Epithelial cell of prostate (primary cell): ENCODE data around the gene PCSK7.
A peak's percentile ranks its signal among the peaks of the same experiment; 100 is the strongest.

Experiments
- DNase-seq: peaks from one replicate; pipeline ENCODE4 v3.0.0-alpha.2; 2011; ENCODE audit warnings: low read depth, low spot score
- H3K27ac ChIP-seq: fragments of 450-650 bp; 2 replicates; pipeline ENCODE4 v1.5.1; 2017; ENCODE audit warnings: mild to moderate bottlenecking

PCSK7 gene

DNA sequence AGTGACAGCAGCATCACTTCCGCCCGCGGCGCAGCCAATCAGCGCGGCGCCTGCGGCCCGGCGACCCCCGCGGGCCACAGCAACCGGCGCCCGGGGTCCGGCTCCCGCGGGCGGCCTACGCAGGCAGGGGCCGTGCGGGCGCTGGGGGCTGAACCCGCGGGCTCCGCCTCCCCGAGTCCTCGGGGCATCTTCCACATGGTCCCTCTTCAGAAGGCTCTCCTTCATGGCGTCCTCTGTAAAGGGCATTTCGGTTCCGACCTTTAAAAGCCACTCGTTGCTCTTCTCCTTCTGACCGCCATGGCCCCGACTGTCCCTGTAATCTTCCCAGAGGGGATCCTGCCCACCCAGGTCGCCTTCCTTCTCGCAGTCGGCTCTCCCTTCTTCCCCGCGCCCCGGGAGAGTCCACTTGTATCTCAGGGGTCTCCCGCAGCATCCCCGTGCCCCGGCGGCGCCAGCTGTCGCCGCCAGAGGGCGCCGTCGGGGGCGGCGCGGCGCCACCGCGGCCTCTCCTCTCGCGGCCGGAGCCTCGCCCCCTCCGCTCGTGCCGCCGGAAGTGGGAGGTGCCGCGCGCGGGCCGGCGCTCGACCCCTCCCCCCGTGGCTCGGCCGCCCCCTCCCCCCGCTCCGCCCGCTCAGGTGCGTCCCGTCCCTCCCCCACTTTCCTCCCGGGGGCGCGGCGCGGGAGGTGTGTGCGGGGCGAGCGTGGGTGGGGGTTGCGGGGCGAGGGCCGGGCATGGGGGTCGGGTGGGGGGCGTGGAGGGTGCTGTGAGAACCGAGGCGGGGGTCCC is 412 bp upstream of the PCSK7 start, which contains the start of gene RNF214:
RNF214 (plus strand) TSS at position 580 of the 787 bp plus-strand sequence. CDS start 1,602 bp downstream, outside the sequence.
- H3K27ac ChIP-seq = peak within 1 kb of the TSS; percentile 80
- DNase-seq = peak; percentile 16

DNA sequence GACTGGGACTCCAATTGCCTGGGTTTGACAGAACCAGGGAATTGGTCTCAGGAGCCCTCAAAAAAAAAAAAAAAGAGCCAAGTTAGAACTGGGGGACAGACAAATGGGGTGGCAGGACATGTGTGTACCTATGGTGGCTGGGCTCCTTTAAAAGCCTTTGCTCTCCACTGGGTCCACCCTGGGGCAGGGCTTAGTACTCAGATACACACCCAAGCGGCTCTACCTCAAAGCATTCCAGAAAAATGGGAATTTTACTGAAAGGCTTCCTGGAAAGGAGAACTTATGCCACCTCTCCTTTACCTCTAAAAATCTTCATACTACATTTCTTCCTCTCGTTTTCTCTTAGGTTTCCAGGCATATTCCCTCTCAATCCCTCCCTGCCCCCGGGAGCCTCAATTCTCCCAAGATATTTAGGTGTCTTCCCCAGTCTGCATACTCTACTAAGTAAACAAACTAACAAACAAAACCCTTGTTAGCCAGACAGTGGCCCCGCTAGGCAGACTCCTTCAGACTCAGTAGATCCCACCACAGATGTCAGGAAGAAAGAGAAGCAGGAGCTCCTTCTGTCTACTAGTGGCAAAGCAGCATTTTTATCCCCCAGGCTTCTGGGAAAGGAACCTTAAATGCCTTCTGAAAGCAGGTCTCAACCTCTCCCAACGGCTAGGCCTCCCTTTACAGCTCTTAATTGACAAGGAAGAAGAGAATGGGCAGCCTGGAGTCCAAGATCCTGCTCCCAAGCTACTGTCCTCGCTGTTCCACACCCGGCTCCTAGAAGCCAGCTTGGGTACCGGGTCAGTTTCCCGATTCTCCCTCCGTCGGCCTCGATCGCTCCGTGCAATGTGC is 653 bp downstream of the PCSK7 start:
- no peak for DNase-seq
- peak overlapping the region; percentile 80 for H3K27ac ChIP-seq

DNA sequence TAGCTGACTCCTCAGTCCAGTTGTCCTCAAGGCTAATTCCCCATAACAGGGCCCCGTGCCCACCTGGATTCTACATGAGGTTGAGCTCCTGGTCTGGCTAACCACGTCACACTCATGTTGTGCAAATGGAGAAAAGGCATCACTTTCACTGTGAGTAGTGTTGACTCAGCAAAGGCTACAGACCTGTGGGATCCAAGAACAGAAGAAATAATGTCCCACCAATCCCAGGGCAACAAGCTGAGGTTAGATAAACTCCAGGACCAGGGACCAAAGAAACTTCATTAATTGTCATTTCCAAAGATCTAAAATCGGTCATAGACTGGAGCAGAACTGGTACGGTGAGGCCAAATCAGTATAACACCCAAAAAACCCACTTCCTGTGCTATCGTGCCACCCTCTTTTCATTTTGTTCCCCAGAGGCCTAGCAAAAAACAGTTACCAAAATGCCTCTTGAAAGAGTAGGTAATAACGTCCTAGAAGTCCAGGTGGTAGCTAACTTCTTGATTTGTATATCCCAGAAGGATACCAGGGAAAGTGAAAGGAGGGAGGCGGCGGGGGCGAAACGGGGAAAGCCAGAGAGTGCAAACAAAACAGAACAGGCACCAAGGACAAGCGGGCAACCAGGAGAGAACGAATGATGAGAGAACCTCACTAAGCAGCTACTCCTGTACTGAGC is 1.4 kb downstream of the PCSK7 start:
- peak overlapping the region; percentile 80 for H3K27ac ChIP-seq
- DNase-seq = no peak

DNA sequence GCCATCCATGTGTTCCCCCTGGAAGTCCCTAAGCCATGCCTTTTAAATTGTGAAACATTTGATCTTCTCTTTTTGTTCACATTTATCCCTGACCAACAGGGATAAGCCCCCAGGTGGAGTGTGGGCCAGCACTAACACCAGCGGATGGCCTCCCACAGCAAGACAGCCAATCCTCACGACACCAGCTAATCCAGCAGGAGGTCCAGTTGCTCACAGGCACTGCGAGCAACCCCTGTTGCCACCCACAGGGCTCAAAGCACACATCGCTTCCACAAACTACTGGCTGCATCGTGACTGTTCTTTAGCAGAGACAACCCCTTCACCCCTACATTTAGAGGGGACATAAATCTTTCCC is 2.0 kb downstream of the PCSK7 start:
- H3K27ac ChIP-seq = no peak overlapping the region
- DNase-seq = no peak

DNA sequence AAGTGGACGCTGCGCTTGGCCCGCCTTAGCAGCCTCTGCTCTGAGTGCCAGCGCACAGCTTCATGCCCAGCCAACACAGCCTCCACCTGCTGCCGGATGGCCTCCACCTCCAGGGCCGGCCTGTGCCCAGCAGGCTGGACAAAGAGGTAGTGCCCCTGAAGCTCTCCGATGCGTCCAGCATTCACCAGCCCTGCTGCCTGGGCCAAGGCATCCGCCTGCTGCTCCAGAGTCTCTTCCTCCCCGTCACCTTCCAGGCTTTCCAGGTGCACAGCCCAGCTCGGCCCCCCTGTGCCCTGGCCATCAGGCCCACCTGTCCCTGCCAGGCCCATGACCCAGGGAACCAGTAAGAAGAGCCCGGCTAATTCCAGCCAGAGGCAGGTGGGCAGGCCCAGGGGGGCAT is 2.5 kb downstream of the PCSK7 start:
- no peak overlapping the region for H3K27ac ChIP-seq
- no peak for DNase-seq

DNA sequence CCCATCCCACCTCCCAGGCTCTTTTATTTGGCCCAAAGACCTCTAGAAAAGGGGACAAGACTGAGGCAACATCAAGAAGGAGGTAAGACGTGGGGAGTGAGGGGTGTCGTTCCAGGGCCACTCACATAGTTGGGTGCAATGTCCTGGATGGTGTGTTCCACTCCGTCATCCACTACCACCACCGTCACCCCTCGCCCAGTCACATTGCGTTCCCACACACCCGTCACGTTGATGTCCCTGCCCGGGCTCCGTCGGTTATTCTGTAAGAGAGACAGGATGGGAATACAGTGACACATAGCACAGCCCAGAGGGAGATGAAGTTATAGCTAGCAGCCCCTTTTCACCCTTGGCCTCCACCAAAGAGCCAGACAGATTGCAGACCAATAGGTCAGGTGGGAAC is 3.8 kb downstream of the PCSK7 start:
- no peak overlapping the region for H3K27ac ChIP-seq
- DNase-seq = no peak

DNA sequence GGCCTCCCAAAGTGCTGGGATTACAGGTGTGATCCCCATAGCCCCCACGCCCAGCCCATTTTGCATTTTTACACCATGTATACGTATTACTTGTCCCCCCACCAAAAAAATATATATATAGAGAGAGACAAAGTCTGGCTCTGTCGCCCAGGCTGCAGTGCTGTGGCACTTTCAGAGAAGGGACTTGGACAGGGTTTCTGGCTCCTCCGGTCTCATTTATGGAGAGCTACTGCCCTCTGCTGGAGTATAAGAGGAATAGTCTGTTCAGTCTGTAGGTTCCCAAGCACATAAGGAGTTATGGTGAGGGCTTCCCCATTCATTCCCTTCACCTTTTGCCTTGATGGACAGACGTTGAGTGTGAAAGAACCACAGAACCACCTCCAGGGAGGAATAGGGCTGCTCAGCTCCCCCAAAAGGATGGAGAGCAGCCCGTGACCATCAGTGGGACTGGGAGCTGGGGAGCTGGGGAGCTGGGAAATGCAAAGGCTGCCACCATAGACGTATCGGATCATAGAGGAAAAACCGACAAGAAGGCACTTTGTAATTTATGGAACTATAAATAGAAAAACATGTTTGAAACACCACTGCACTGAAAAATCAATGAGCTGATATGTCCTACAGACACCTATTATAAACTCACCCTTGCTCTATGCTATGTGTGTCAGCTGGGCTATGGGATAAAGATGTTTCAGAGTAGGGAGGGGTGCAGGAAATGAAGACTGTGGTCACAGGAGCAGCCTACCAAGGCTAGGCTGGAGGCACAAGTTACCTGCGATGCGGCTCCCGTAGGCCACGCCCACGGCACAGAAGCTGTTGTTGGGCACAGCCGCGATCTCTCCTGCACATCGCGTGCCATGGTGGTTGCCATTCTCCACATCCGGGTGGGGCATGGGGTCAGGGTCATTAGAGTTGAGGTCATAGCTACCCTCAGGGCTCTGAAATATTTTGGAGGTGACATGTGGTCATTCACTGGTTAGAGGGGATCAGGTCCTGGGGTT is 5.2 kb downstream of the PCSK7 start:
- DNase-seq = peak; percentile 12
- no peak overlapping the region for H3K27ac ChIP-seq

DNA sequence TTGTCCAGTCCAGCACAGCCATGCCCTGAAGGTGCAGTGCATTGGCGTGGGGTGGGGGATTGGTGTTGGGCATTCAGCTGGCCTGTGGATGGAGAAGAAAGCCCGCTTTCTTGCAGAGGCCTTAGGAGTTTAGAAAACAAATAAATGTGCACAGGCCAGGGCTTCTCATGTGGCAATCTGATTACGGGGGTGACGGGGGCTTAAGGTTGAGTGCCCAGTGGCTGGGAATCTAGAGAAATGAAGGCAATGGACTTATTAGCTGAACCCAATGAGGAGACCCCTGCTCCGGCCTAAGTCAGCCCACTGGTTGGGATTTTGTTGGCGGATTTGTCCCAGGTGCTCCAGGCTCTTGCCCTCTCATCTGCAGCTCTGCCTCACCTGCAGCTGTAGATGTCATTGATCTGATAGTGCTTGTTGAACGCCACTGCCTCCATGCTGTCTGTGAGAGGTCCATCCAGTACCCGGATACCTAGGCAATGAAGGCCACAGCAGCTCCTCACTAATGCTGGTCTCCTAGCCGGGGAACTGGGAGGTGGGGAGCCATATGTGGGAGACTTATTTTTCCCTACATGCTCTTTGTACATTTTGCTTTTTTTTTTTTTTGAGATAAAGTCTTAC is 6.2 kb downstream of the PCSK7 start:
- H3K27ac ChIP-seq = no peak overlapping the region
- no peak for DNase-seq

DNA sequence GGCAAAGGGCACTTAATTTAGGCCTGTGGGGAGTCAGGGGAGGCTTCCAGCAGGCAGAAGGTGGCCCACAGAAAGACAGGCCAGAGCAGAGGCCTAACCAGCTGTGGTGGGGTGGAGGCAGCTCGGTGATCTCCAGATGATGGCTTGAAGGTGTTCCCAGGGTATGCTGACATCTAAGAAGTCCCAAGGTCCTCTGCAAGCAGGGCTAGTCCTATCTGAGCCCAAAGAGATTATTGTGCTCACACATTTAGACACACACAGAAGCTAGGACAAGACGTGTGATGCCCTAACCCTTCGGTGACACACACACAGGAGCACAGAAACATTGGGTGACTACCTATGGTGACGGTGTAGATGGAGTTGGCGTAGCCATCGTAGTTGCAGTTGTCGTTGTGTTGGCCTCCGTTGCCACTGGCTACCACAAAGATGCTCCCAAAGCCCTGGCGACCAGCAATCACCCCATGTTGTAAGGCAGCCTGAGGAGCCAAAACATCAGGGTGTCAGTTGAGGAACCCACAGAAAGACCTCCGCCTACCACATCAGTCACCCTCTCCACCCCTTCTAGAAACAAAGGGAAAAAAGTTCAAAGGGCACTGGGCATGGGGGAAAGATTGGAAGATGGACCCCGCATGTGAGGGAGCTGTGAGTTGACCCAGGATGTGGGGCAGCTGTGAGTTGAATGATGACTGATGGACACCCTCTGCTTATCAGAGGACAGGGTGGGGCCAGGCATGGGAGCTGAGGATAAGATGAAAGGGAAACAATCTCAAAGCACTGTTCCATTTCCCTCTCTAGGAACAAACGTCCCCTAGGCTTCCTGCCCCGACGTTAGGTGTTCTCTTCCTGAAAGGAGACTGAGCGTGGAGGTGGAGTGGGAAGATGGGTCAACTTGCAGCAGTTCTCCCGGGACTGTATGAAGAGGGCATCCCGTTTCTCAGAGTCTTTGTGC is 7.9 kb downstream of the PCSK7 start:
- no peak for DNase-seq

DNA sequence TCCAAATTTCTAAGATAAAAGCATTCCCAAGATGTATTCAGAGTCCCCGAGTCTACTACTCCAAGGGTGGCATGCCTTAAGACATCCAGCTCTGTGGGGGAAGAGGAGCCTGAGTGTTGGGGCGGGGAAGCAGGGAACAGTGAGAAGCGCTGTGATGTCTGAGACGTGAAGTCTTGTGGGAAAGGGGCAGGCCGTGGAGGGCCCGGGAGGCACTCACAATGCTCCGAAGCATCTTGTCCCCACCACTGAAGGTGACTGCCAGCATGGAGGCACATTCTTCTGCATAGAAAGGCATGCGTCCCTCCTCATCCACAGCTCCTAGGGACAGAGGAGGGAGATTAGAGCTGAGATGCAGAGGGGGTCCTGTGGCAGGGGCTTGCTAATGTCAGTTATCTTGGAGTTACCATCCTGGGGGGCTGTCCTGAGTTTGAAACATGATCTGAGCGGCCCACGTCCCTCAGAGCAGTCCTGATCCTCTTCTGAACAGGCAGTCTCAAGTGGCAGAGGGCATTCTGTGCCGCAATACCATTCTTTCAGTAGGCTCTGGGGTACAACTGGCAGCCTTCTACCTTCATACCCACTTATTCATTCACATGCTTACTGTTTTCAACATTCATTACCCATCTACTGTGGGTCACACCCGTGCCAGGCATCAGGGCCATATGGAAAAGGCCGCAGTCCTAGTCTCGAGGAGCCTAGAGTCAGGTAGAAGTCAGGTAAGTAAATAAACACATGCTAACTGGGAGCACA is 8.7 kb downstream of the PCSK7 start:
- DNase-seq = no peak
- no peak overlapping the region for H3K27ac ChIP-seq

More for the DNA sequence above, 7.9 kb downstream of the PCSK7 start:
- no peak overlapping the region for H3K27ac ChIP-seq

DNA sequence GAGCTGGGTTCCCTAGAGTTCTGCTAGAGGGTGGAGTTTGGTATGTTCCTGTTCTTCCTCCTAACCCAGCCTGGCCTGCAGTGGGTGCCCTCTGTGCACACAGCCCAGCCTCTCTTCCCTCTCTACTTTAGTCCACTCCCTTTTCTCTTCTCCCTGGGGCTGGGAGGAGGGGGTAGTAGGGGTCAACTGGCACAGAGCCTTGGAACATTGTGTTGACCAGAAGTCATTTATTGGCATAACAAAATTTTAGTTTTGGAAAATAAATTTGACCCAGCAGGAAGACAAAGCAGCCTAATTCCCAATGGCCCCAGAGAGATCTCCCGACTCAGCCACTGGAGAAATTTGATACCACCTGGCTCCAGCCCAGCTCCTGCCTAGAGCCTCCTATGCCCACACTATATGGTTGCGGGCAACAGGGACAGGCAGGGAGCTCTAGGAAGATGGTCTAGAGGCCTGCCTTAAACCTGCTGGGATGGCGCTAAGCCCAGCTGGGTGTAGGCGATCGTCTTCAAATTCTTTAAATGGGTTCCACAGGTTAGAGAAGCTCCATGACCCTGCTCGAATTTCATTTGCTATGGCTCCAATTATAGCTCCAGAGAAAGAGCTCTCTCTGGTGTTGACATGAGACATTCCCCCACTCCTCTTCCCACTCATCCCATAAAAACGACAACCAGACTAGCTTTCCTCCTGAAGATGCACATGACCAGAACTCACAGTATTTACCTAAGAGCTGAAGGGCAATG is 9.9 kb downstream of the PCSK7 start:
- no peak overlapping the region for H3K27ac ChIP-seq
- DNase-seq = no peak

DNA sequence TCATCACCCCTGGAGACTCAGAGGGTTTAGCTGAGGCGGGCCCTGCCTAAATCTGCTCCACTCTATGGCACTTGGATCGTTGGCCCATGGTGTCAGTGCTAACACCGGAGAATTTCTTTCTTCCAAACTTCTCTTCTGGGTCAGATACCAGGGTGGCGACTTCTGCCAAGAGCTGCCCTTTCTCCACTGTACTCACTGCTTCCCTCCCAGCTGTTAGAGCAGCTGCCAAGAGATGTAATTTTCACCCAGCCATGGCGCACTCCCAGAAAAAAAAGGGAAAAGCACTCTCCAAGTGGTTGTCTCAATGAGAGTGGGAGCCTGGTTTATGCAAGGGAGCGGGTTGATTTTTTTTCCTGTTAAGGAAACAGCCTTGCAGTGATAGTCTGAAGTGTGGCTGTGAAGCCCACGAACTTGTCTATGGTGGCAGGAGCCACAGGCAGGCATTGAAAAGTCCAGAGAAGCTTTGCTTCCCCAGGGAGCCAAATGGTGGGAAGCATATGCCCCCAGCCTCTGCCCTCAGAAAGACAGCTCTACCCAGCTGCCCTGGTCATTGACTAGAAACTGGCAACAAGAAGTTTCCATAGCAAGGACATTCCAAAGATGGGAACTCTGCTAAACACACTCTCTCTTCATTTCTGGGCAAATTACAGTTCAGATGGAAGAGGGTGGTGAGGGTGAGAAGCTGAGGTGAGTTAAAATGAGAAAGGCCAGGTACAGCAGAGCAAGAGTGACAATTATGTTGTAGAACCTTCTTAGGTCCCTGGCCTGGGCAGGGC is 10.7 kb downstream of the PCSK7 start:
- H3K27ac ChIP-seq = no peak overlapping the region
- DNase-seq = no peak

DNA sequence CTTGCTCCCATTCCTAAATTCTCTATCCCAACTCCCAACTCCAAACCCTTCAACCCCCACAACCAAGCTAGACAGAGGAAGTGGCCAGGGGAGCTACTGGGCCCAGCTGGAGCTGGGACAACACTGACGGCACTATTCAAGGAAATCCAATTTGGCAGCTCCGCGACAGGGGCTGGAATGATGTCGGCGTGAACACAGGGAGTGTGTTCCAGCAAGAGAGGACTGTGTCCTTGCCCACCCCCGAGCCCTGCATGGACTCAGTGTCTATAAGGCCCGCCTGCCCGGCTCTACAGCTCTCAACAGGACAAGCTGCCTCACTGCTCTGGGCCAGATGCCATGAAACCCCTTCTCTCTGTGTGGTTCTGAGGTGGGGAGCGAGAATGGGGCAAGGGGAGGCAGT is 11.3 kb downstream of the PCSK7 start:
- no peak overlapping the region for H3K27ac ChIP-seq
- DNase-seq = no peak

DNA sequence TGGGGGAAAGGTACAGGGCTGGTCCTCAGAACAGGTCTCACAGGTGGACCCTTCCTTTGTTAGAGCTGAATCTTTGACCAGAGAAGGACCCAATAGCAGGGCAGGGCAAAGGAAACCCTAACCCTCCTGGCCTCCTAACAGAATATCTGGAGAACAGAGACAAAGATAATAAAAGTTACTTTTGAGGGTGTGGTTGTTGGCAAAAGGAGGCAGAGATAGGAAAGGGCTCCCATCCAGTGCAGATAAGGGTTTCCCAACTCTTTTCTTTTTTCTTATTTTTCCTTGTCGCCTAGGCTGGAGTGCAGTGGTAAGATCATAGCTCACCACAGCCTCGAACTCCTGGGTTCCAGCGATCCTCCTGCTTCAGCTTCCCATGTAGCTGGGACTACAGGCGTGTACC is 11.9 kb downstream of the PCSK7 start:
- no peak overlapping the region for H3K27ac ChIP-seq
- no peak for DNase-seq

DNA sequence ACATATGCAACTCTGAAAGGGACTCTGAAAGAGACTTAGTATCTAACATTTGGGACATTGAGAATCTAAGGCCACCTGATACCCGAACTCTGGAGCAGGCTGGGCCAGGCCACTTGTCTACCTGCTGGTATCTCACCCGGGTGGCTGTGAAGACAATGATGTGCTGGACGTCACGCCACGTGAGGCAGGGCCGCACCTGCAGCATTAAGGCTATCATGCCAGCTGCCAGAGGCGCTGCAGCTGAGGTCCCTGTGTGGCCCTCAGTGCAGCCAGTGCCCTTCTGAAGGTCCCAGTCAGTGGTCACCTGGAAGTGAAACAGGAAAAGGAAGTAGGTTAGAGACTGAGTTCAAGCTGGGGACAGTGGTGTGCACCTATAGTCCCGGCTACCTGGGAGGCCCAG is 12.4 kb downstream of the PCSK7 start:
- H3K27ac ChIP-seq = no peak overlapping the region
- no peak for DNase-seq

DNA sequence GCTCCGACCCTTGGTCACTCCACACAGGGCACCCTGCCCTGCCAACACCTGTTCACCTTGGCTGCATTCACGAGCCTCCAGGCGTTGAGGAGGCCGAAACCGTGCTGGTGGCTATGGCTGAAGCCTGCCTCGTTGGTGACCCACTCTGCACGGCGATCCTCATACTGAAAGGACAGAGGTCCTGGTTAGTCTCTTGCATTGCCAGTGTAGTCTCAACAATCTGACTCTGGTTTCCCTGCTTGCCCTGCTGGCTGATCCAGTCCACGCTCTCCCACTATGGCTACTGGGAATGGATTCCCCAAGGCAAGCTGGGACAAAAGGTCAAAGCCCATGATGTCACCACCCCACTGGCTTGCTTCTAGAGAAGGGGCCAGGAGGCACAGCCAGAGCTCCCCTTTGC is 12.9 kb downstream of the PCSK7 start:
- no peak overlapping the region for H3K27ac ChIP-seq
- no peak for DNase-seq
